HG03196 (cell line): Measurements from ENCODE around the gene GADL1.

Experiments used
- ATAC-seq: cut with Tn5 transposase; IDR thresholded peaks from one replicate; pipeline ENCODE4 v1.9.1; 2021; ENCODE audit not compliant: unreplicated experiment

Gene GADL1

DNA sequence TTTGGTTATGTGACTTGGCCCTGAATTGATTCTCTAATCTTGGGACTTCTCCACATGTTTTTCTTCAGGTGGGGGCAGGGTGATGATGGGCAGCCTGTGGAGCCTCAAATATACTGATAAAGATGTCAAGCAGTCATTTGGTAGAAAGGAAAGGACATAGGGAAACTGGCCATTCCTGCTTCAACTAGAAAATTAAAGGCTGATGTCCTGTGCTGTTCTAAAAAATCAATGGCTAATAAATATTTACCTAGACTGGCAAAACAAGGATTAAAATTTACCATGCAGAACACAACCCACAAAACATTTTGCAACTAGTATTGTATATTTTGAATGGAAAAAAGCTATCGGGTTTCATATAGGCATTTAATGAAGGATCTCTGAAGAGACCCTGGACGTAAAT is 133.7 kb downstream of the GADL1 start:
- ATAC-seq, result no peak

GRCh38 chr3:30760040-30760695 is 134.3 kb downstream of the GADL1 start:
- no peak for ATAC-seq

DNA sequence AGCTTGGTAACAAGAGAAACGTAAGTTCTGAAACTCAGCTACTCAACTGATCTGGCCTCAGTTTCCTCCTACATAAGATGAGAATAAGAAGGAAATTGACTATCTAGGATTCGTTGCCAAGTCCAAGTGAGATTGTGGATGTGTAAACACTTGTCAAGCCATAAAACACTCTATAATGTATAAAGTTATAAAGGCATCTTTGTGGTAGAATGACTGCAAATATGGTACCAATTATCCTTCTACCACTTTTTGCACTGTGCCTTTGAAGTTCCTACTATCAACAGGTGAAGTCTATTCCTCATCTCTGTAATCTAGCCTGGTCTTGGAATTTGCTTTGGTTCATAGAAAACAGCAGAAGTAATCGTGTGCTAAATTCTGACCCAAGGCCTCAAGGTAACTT is 138.2 kb downstream of the GADL1 start:
- no peak for ATAC-seq

- no peak for ATAC-seq
Observed at GRCh38 chr3:30754426-30754825, 140.0 kb downstream of the GADL1 start.

GRCh38 chr3:30753766-30754165 is 140.7 kb downstream of the GADL1 start:
- no peak for ATAC-seq

- no peak for ATAC-seq
Observed at GRCh38 chr3:30752970-30753369, 141.5 kb downstream of the GADL1 start.

DNA sequence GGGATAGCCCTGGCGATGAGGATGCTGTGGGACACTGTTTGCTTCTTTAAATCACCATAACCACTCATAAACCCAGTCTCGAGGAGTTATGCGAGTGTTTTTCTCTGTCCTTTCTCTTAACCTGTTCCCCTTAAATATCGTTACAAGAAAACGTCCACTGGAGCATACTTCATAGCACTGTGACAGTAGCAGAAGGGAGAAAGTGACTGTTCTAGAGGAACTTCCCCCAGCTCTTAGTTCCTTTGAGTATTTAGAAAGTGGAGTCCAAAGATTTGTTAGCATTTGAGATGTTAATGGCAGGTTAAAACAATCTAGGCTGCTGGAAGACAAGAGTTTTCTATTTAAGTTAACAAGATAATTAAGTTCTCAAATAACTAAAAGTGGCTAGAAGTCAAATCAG is 142.0 kb downstream of the GADL1 start:
- ATAC-seq, result no peak

DNA sequence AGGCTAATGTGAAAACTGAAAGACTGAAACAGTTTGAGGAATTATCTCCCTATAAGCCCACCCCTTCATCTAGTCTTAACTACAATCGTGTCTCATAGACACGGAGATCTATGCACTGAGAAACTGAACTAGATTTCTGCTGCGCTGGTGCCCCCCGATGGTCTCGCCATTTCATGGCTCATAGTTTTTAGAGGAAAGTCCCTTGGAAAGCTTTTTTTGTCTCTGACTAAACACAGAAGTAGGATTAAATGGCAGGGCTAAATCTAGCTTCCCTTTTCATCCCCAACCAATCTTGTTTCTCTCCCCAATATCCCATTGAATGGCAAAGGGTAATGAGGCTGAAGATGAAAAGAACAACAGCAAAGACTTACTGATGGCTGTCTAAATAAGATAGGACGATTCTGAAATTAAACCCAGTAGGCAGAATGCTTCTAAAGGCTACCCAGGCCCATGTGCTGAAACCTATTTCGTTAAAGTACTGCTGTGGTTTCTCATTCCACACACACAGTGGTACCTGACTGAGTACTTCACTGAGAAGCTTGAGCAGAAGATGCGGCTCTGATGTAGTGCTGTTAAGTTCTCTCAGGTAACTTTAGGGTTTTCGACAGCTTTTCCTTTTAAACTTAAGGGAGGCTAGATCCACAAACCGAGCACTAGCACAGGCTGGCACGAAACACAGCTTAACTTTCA is 142.7 kb downstream of the GADL1 start:
- no peak for ATAC-seq

- ATAC-seq, result no peak
Observed at GRCh38 chr3:30750967-30751366, 143.5 kb downstream of the GADL1 start.

GRCh38 chr3:30749230-30749629 is 145.2 kb downstream of the GADL1 start:
- no peak for ATAC-seq

DNA sequence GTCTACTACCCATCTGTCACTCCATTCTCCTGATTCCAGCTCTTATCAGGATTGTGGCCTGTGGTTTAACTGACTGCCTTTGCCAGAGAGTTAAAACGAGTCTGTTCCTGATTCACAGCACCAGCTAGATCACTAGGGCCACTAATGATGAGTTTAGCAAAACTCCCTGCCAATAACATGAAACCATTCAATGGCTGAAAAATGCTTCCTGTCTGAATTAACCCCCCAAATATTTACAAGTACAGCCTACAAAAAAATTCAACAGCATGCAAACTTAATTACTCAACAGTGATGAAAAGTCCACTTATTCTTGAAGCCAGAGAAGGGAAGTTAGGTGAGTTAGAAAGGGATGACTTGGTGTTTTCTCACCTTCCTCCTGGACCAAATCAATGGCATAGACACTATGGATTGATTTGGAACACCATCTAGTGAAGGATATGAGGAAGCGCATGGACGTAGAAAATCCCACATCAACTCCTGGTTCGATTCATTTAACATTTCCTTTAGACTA is 146.6 kb downstream of the GADL1 start:
- ATAC-seq, result no peak

DNA sequence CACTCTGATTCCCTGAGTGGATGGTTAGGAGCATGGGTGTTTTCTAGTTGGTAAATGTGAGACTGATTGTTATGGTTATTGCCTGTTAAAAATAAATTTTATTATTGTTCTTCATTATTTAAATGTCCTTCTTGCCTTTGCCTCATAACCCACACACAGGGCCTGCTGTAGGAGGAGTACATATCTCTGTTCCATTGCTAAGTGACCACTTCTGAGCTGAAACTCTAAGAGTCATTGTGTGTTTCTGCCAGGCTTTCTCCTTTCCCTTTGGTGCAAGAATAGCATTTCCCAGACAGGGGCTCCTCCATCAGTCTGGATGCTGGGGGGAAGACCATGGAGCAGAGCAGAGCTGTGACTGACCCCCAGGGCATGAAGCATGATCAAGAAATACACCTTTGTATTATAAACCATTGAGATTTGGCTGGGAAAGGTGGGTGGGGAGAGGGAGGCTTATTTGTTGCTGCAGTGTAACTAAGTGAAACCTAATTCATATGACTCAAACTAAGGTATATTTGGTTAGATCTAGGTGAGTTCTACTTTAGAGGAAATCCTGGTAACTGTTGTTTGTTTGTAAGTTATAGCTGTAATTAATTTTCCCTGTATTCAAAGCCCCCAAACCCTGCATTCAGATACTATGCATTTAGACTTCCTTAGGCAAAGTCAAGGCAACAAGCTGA is 150.7 kb downstream of the GADL1 start:
- no peak for ATAC-seq

GRCh38 chr3:30742796-30743619 is 151.5 kb downstream of the GADL1 start:
- no peak for ATAC-seq

DNA sequence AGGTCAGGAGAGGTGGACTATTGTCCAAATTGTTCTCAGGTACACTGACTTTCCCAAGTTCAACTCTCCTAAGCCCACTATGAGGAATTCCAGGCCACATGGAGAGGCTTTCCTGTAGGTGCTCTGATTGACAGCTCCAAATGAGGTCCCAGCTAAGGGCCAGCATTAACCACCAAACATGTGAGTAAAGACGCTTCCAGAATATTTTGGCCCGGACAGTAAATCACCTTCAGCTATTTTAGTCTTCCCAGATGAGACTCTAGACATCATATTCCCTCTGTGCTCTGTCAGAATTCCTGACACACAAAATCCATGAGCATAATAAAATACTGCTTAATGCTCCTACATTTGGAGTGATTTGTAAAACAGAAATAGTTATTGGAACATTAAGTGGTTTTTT is 152.6 kb downstream of the GADL1 start:
- ATAC-seq, result no peak

DNA sequence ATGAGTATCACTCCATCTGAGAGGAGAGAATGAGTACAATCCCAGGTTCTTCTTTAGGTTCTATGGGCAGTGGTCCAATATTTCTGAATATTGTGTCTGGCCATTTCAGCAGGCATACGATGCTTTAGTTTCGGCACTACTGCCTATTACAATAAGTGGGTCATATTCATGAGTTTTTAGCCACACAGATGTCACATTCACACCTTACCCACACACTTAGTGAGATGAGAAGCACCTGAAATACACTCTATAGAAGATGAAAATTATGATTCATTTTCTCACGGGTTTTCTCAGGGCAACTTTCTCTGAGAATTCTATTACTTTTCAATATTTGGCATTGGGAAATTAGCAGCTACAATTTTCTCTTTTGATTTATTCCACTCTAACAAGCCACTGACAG is 155.9 kb downstream of the GADL1 start:
- ATAC-seq, result no peak

DNA sequence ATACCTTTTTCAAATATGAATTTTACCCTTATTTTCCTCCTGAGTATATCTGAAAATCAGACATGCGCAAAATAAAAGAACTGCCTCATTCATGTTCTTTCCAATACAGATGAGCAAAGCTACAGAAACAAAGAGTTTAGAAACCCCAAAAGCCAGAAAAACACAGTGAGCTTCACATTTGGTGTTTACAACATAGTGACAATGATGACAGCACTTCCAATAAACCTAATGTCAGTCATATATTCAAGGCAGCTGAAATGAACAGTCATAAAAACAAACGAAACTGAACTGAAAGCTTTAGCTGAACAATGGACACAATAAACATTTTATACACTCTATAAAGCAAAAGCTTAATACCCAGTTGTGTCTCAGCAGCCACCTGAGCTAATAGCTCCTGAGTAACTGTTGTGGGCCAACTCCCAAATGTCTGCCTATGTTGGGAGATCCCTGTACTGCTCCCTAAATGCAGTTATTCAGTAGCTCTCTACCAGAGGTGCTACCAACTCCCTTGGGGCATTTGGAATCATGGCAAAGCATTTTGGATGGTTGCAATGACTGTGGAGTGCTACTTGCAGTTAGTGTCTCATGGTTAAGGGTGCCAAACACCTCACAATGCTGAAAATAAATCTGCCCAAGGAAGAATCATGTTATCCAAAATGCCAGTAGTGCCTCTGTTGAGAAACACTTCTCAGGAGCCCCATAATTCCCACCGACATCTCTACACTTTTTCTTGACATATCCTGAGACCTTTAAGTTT is 156.5 kb downstream of the GADL1 start:
- ATAC-seq, result no peak

GRCh38 chr3:30733696-30734095 is 160.8 kb downstream of the GADL1 start:
- ATAC-seq, result no peak

- no peak for ATAC-seq
Observed at GRCh38 chr3:30733209-30733608, 161.3 kb downstream of the GADL1 start.

- ATAC-seq, result no peak
Observed at GRCh38 chr3:30730967-30731366, 163.5 kb downstream of the GADL1 start.

DNA sequence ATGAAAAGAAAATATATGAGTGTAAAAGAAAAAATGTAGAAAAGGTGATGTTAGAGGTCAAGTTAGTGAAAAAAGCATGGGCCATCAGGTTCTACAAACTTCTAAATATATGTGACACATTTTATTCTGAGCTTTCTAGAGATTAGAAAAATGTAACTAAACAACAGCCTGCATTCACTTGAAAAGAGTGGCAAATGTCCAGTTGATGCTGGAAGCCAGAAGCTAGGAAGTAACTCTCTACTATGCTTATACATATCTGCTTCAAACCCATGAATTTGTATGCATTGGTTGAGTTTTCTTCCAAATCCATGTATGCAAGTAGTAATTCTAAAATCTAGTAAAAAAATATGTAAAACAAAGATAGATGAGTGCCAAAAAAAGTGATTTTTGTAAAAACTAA is 164.5 kb downstream of the GADL1 start:
- ATAC-seq, result no peak

GRCh38 chr3:30729512-30729911 is 164.9 kb downstream of the GADL1 start:
- ATAC-seq, result no peak
